ENCODE results near the gene JADE3.

JADE3 gene

DNA sequence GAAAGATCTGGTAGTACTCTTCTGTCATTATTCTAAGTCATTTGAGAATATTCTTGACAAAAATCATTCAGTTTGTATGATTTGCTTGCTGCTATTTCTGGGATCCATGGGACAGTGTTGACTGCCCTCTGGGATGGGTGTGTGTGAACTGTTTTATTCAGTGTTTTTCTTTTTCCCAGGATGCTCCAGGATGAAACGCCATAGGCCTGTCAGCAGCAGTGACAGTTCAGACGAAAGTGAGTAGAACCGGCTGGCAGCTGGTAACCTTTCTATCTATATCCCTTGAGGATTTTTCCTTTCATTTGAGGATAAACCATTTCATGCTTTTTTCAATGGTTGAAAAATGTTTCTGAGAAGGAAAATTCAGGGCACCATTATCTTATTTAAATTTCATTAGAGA lies 72.5 kb downstream of the JADE3 start:
- DNase-seq (ENCODE audit: low spot score): no peak
- TF ChIP-seq, protein P1, sequence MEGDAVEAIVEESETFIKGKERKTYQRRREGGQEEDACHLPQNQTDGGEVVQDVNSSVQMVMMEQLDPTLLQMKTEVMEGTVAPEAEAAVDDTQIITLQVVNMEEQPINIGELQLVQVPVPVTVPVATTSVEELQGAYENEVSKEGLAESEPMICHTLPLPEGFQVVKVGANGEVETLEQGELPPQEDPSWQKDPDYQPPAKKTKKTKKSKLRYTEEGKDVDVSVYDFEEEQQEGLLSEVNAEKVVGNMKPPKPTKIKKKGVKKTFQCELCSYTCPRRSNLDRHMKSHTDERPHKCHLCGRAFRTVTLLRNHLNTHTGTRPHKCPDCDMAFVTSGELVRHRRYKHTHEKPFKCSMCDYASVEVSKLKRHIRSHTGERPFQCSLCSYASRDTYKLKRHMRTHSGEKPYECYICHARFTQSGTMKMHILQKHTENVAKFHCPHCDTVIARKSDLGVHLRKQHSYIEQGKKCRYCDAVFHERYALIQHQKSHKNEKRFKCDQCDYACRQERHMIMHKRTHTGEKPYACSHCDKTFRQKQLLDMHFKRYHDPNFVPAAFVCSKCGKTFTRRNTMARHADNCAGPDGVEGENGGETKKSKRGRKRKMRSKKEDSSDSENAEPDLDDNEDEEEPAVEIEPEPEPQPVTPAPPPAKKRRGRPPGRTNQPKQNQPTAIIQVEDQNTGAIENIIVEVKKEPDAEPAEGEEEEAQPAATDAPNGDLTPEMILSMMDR (IDR thresholded peaks at IDR 0.05; ENCODE audit: extremely low read depth, insufficient read depth, missing control alignments): no peak
- in situ Hi-C loops (cut with MboI; ENCODE audit: low pct_unique_long_range_greater_than_20kb, low sequenced_read_pairs, unreplicated experiment): no loop called here

DNA sequence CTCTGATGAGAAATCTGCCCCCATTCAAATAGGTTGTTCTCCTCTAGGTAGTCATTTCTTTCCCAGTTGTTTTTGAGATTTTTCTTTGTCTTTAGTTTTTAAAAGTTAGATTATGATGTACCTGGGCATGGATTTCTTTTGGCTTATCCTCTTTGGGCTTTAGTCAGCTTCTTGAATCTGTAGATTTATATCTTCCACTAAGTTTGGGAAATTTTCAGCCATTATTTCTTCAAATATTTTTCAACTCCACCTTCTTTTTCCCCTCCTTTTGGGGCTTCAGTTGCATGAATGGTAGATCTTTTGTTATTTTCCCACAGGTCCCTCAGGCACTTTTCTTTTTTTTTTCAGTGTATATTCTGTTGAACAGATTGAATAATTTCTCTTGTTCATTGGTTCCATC lies 77.3 kb downstream of the JADE3 start:
- TF ChIP-seq, protein P1 (IDR thresholded peaks at IDR 0.05; ENCODE audit: extremely low read depth, insufficient read depth, missing control alignments): no peak
- in situ Hi-C loops (cut with MboI; ENCODE audit: low pct_unique_long_range_greater_than_20kb, low sequenced_read_pairs, unreplicated experiment): no loop called here
- no peak for DNase-seq (ENCODE audit: low spot score)

DNA sequence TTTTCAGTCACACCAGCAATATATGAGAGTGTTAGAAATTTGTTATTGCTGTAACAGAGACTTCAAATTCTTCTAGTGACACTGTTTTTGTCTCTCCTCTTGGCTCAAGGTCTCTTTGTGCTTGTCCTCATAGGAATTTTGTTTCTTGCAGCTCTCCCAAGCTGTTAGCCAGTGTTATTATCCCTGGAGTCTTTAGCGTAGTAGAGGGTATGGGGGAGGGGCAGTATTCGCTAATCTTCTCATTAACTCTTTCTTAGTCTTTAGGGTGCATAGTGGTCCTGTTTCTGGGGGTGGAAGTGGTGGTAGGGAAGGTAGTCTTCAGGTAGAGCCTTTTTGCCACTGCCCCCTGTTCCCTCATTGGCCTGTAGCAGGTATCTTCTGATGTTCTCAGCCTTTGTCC lies 79.4 kb downstream of the JADE3 start:
- no peak for DNase-seq (ENCODE audit: low spot score)
- in situ Hi-C loops (cut with MboI; ENCODE audit: low pct_unique_long_range_greater_than_20kb, low sequenced_read_pairs, unreplicated experiment): no loop called here
- TF ChIP-seq, protein P1 (IDR thresholded peaks at IDR 0.05; ENCODE audit: extremely low read depth, insufficient read depth, missing control alignments): no peak

DNA sequence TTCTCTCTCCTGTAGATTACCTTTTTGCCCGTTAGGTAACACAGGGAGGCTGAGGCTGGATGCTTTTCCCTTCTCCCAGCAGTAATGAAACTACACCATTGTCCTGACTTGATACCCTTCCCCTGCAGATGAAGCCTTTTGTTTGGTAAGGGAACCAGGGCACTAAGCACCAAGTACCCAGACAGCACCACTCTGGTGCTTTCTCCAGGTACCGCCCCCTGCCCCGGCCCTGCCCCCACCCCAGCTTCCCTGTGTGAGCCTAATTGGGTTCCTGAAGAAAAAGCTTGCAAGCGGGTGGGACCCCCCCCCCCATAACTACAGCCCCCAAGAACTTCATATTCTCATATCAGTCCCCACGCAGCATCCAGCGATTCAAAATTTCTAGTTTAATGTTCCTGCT lies 79.8 kb downstream of the JADE3 start:
- in situ Hi-C loops (cut with MboI; ENCODE audit: low pct_unique_long_range_greater_than_20kb, low sequenced_read_pairs, unreplicated experiment): no loop called here
- no peak for DNase-seq (ENCODE audit: low spot score)
- TF ChIP-seq, protein P1 (IDR thresholded peaks at IDR 0.05; ENCODE audit: extremely low read depth, insufficient read depth, missing control alignments): no peak

DNA sequence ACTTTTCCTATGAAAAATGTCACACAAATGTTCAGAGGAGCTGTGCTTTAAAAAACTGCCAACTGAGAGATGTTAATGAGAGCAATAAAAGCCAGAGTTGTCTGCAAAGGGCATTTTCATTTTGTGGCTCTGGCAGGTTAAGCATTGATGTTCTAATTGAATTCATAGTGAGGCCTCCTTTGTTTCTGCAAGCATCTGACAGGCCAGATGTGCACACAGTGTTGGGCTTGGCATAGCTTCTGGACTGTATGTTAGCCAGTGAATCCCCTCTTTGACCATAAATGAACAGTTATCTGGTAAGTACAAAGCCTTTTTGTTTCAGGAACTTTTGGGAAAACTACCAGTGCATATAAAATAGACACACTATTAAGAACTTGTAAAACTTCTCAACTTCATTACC lies 81.9 kb downstream of the JADE3 start:
- in situ Hi-C loops (cut with MboI; ENCODE audit: low pct_unique_long_range_greater_than_20kb, low sequenced_read_pairs, unreplicated experiment): no loop called here
- DNase-seq (ENCODE audit: low spot score): no peak
- TF ChIP-seq, protein P1 (IDR thresholded peaks at IDR 0.05; ENCODE audit: extremely low read depth, insufficient read depth, missing control alignments): no peak

DNA sequence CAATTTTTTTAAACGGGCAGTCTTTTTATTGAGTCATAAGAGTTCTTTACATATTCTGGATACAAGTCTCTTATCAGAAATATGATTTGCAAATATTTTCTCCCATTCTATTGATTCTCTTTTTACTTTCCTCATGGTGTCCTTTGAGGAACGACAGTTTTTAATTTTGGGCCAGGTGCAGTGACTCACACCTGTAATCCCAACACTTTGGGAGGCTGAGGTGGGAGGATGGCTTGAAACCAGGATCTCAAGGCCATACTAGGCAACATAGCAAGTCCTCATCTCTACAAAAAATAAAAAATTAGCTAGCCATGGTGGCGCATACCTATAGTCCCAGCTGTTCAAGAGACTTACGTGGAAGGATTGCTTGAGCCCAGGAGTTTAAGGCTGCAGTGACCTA lies 99.9 kb downstream of the JADE3 start:
- in situ Hi-C loops (cut with MboI; ENCODE audit: low pct_unique_long_range_greater_than_20kb, low sequenced_read_pairs, unreplicated experiment): no loop called here
- TF ChIP-seq, protein P1 (IDR thresholded peaks at IDR 0.05; ENCODE audit: extremely low read depth, insufficient read depth, missing control alignments): no peak
- DNase-seq (ENCODE audit: low spot score): no peak

DNA sequence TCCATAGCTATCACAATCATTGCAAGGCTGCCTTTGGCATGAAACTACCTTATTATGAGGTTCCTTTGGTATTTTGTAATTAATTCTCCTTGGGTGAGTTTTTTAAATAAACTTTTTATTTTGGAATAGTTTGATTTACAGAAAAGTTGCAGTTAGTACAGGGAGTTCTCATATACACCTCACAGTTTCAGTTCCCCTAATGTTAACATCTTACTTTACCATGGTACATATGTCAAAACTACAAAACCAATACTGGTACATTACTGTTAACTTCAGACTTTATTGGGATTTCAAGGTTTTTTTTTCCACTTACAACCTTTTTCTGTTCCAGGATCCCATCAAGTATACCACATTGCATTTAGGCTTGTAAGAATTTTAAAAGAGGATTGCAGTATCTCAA lies 114.0 kb downstream of the JADE3 start:
- TF ChIP-seq, protein P1 (IDR thresholded peaks at IDR 0.05; ENCODE audit: extremely low read depth, insufficient read depth, missing control alignments): no peak
- in situ Hi-C loops (cut with MboI; ENCODE audit: low pct_unique_long_range_greater_than_20kb, low sequenced_read_pairs, unreplicated experiment): no loop called here

More for the DNA sequence above, 114.0 kb downstream of the JADE3 start:
- no peak for DNase-seq (ENCODE audit: low spot score)
